DMS153 treated with DMSO at 0.1 percent for 48 hours (cell line): ENCODE results near the gene SYT15.
"Not testable (repeated sequence)": the region's sequence is repeated elsewhere in the genome, so short reads cannot be mapped to it uniquely, and the experiment has no call there.

Experiments used
- DNase-seq: peaks from one replicate; lab custom pipeline; 2025; ENCODE audit not compliant: unreplicated experiment; lab: John Stamatoyannopoulos, UW

Gene SYT15

GRCh38 chr10:46588221-46588620, 9.3 kb downstream of the SYT15 start:
- DNase-seq = not testable (repeated sequence)

- DNase-seq = not testable (repeated sequence)
These were observed 10.7 kb downstream of the SYT15 start for GRCh38 chr10:46589589-46589988.

GRCh38 chr10:46591053-46591452, 12.1 kb downstream of the SYT15 start:
- DNase-seq = not testable (repeated sequence)

DNA sequence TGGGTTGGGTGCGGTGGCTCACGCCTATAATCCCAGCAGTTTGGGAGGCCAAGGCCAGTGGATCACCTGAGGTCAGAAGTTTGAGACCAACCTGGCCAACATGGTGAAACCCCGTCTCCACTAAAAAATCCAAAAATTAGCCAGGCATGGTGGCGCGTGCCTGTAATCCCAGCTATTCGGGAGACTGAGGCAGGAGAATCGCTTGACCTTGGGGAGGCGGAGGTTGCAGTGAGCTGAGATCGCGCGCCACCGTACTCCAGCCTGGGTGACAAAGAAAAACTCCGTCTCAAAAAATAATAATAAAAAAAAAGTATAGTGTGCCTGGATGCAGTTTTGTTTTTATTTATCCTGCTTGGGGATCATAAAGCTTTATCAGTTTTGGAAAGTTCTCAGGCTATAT, 14.4 kb downstream of the SYT15 start:
- DNase-seq = not testable (repeated sequence)

DNA sequence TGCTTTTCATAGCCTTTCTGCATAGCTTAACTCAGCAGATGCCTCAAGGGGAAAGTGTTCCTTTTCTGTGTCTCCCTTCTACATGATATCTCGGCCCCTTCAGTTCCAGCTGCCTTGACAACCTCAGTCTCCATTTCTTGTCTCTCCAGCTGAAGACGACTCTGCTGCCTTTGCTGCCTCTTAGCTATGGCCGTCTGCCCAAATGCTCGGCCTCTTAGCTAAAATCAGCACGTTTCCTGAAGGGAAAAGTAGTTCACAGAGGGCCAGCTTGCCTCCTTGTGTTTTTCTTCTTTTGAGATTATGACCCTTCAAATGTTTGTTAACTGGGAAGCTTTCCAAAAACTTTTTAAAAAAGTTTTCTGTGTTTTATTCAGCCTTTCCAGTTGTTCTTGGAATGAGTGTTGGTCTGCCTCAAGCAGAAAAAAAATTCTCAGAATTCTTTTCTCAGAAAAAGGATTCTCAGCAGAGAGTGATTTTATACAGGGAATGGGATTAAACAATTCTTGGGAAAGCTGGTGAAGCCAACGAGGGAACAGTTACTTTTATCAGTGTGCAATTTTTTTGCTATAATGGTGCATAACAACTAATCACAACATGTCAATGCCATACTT, 15.6 kb downstream of the SYT15 start:
- DNase-seq = not testable (repeated sequence)

DNA sequence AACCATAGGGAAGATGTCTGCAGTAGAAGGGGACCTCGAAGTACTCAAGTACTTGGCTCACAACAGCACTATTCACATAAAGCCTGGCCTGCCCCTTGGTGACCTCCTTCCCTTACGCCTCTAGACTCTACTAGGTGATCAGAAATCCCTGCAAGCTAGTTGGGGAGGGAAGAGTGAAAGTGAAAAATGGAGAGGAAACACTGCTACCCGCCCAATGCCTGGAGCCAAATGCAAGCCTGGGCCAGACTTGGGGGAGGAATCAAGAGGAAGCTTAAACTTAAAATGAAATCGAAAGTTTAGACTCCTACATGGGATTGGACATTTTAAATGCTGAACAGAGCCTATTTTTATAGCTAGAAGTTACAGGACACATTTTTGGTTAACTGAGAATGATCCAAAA, 17.6 kb downstream of the SYT15 start:
- DNase-seq = not testable (repeated sequence)

DNA sequence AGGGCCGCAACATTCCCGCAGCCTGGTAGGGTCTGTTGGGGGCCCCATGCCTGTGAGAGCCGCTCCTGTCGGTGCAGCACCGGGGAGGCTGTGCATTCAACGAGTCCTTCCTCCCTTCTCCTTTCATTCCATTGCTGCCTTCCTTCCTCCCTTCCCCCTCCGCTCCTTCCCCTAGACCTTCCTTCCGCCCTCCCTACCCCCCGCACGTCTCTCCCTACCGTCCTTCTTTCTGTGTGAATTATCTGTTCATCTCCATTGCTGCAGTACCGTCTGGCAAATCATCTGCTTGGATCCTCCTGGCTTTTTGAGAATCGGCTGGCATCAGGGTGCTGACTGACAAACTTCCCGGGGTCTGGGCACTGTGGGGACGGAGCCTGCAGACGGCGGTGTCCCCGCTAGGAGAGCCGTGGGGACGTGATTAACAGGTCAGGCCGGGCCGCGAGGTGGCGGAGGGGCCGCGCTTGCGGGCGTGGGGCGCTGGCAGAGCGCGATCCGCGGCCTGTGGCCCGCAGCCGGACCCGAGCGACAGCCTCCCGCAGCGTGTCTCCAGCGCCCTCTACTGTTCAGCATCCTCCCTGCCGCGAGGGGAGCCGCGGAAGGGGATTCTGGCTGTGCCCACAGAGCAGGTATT, 18.8 kb downstream of the SYT15 start:
- not testable (repeated sequence) for DNase-seq

- not testable (repeated sequence) for DNase-seq
These were observed 21.6 kb downstream of the SYT15 start for GRCh38 chr10:46600516-46600915.

DNA sequence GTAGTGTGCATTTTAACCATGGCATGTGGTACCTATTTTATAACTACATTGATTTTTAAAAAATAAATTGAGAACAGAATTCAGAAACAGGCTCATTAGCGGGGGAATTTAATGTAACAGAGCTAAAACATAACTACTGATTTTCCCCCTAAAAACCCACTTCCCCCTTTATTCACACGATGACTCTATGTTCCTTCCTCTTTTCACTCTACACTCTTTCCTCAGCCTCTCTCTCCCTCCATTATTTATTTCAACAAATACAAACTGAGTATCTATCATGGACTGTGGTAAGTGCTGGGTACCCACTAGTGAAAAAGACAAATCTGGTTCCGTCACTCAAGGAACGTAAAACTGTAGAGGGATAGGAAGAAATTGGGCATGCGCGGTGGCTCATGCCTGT, 36.6 kb downstream of the SYT15 start:
- not testable (repeated sequence) for DNase-seq

GRCh38 chr10:46616227-46616626, 37.3 kb downstream of the SYT15 start:
- DNase-seq = not testable (repeated sequence)

DNA sequence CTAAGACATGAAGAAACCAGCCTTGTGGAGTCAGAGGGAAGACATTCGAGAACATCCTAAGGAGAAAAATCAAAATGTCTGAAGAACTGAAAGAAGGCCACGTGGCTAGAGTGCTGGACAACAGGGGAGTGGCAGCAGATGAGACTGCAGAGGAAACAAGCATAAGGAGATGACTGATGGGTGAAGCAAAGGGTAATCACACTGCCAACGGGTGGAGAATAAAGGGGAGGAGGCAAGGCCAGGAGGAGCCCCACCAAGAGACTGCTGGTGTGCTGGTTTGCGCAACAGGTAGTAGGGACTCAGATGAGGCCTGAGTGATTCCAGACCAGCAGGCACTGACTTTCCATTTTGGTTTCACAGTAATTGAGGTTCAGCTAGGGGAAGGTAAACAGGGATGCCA, 38.2 kb downstream of the SYT15 start:
- not testable (repeated sequence) for DNase-seq

- DNase-seq = not testable (repeated sequence)
These were observed 39.0 kb downstream of the SYT15 start for GRCh38 chr10:46617913-46618312.

- DNase-seq = not testable (repeated sequence)
These were observed 45.1 kb downstream of the SYT15 start for GRCh38 chr10:46623899-46624654.

GRCh38 chr10:46629805-46630204, 50.9 kb downstream of the SYT15 start:
- DNase-seq = not testable (repeated sequence)

- not testable (repeated sequence) for DNase-seq
These were observed 51.9 kb downstream of the SYT15 start for GRCh38 chr10:46630816-46631215.

DNA sequence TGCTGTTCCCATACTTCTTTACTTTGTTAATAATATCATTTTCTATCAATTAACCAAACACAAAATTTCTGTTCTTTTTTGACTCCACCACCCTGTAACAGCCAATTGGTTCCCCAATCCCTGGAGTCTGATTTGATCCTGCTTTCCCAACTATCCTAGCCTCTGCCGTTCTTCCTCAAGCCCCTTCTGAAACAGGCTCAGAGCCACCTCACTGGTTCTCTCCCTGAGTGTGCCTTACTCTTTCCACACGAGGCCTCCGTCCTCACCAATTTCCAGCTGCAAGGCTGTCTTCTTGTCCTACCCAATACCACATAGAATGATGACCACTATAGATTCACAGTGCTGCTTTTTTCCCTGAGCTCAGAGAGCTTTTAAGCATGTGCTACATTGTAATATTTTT, 52.8 kb downstream of the SYT15 start:
- DNase-seq = not testable (repeated sequence)

GRCh38 chr10:46634698-46635097, 55.8 kb downstream of the SYT15 start:
- not testable (repeated sequence) for DNase-seq

DNA sequence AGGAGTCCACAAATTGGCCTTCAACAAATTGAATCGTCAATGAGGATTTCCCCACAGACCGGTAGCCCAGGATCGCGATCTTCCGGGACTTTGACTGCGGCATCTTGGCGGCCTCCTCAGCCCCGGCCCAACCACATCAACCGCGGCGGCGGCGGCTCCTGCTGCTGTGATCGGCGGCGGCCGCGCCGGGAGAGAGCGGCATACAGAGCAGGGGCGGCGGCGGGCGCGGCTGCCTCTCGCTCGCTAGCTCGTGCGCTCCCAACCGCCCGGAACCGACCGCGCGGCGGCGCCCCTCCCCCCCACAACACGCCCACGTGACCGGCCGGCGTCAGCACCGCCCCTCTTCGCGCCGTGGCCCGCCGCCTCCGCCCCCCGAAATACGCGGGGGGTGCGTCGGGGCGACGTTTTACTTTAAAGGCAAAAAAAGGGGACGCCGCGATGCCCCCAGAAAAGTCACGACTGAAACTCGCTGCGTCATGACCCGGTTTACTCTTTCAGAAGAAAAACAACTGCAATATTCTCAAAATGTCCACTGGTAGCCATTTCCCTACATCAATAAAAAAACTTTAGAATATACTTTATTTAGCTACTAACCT, 56.5 kb downstream of the SYT15 start:
- not testable (repeated sequence) for DNase-seq

DNA sequence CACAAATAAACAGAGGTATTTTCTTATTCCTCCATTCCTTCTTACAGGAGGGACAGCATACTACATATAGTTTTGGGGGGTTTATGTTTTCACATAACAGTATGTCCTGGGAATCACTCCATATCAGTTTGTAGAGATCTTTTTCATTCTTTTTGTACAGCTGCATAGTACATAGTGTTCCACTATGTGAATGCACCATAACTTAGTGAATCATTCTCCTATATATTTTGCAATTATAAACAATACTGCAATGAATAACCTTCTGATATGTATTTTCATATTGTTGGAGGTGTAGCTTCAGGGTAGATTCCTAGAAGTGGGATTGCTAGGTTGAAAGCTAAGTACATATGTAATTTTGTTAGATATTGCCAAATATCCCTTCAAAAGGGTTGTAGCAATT, 61.1 kb downstream of the SYT15 start:
- not testable (repeated sequence) for DNase-seq
